Kidney (tissue), 14 donors: ENCODE results near the gene ZNF462. TPM values are rescaled to one million over a fixed set of nuclear protein-coding genes. Genes with fewer than 3 reads are reported as not detected.

Experiments
- DNase-seq, 5 donors: peaks; one replicate each; pipeline ENCODE4 v3.0.0-alpha.2; 2013 to 2020
- FAIRE-seq: peaks from 2 replicates; lab custom pipeline; 2012; peaks lifted over from hg19 to GRCh38; lab: Jason Lieb, UNC
- H3K27ac ChIP-seq, 2 donors: one replicate each; pipeline ENCODE4 v1.7.0; 2013; ENCODE audit warnings: low read depth in 2 of 2, low read length in 2 of 2, inconsistent platforms in 1 of 2
- H3K27me3 ChIP-seq: one replicate; pipeline ENCODE4 v1.7.1; 2013; ENCODE audit warnings: low read length, inconsistent platforms; ENCODE audit not compliant: control insufficient read depth, insufficient read depth
- H3K36me3 ChIP-seq, 3 donors: one replicate each; pipeline versions ENCODE4 v1.7.0 to v1.7.1; 2013; ENCODE audit warnings: low read length in 3 of 3, control low read depth in 1 of 3, inconsistent platforms in 1 of 3; ENCODE audit not compliant: insufficient read depth in 3 of 3, control insufficient read depth in 2 of 3
- H3K4me1 ChIP-seq, 3 donors: one replicate each; pipeline versions ENCODE4 v1.7.0 to v1.7.1; 2013; ENCODE audit warnings: low read length in 3 of 3, inconsistent platforms in 1 of 3, low read depth in 1 of 3; ENCODE audit not compliant: control insufficient read depth in 2 of 3, insufficient read depth in 2 of 3
- H3K4me3 ChIP-seq, 3 donors: one replicate each; pipeline versions ENCODE4 v1.7.0 to v1.8.1; 2013; ENCODE audit warnings: low read length in 3 of 3, control low read depth in 1 of 3, inconsistent platforms in 1 of 3
- H3K9ac ChIP-seq, 3 donors: one replicate each; pipeline versions ENCODE4 v1.7.0 to v1.7.1; 2013; ENCODE audit warnings: low read length in 3 of 3, control low read depth in 1 of 3, inconsistent platforms in 1 of 3
- H3K9me3 ChIP-seq, 3 donors: one replicate each; pipeline versions ENCODE4 v1.7.0 to v1.7.1; 2013; ENCODE audit warnings: low read length in 3 of 3, control low read depth in 1 of 3, inconsistent platforms in 1 of 3; ENCODE audit not compliant: control insufficient read depth in 2 of 3, insufficient read depth in 1 of 3
- intact Hi-C: fragments of 100-400 bp; cut with DNase I; formaldehyde crosslinking; loops from one replicate; pipeline ENCODE4 v1.11.1; 2022
- polyA plus RNA-seq: library from polyadenylated mRNA; stranded (reverse); fragments of 350-450 nt; fragmentation: Illumina TruSeq; extraction: RNeasy Lipid Tissue Mini Kit (QIAGEN cat#74804); gene quantifications from one replicate; pipeline ENCODE4 v1.2.3, GENCODE V29; 2014; ENCODE audit warnings: low read depth, low replicate concordance; ENCODE audit not compliant: insufficient read depth
- total RNA-seq: library from RNA; stranded (reverse); fragmentation: NEBNext Ultra II Directional; extraction: Animal tissue kit (Norgen Biotek cat#: 25700); gene quantifications from one replicate; pipeline ENCODE4 v1.2.1, GENCODE V29; 2021
- TF ChIP-seq, protein P1 (sequence below): IDR thresholded peaks from 3 replicates; pipeline ENCODE4 v1.5.1; 2012; ENCODE audit warnings: mild to moderate bottlenecking, moderate library complexity, borderline replicate concordance; ENCODE audit not compliant: insufficient read depth; ENCODE audit errors: extremely low read depth
- donor health status: control.
- donor health status: control.
- donor health status: control.
- donor health status: control.
- donor health status: control.
- donor health status: DM: yes; HTN: yes; CAD: no.
- donor health status: Normal renal cell carcinoma (clear cell type).

Gene ZNF462
- total and polyA plus RNA-seq, 2 donors from 2014 or later, result 1.8 to 47.0 TPM

DNA sequence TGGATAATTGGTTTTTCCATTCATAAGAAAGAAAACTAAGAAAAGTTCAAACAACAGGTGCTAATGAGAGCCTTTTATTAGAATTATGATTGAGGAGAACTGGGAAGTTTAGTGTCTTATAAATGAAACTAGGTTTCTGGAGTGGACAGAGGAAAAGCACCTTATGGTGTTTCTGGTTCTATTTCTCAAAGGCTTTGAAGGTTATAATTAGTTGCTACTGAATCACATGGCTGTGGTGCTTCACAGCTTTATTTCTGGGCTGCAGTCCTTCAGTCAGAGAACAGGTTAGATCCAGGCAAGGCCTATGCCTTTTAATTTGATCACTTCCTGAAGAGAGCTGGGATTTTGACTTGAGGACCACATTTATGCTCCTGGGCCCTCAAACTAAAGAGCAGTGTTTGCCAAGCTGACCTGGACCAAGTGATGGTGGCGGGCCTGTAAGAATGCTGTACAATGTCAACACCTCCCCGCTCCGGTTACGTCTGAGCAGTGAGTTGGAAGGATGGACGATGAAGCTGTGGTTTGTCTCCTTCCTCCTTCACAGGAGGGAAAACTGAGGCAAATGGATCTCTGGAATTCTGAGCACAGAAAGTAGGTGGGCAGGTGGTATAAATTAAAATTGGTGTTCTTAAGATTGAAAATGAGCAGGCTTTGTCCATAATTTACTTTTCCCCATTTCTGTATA lies 56.0 kb downstream of the ZNF462 start:
- H3K27me3 ChIP-seq, result no peaks in the 10 kb centered on the region
- TF ChIP-seq, protein P1, sequence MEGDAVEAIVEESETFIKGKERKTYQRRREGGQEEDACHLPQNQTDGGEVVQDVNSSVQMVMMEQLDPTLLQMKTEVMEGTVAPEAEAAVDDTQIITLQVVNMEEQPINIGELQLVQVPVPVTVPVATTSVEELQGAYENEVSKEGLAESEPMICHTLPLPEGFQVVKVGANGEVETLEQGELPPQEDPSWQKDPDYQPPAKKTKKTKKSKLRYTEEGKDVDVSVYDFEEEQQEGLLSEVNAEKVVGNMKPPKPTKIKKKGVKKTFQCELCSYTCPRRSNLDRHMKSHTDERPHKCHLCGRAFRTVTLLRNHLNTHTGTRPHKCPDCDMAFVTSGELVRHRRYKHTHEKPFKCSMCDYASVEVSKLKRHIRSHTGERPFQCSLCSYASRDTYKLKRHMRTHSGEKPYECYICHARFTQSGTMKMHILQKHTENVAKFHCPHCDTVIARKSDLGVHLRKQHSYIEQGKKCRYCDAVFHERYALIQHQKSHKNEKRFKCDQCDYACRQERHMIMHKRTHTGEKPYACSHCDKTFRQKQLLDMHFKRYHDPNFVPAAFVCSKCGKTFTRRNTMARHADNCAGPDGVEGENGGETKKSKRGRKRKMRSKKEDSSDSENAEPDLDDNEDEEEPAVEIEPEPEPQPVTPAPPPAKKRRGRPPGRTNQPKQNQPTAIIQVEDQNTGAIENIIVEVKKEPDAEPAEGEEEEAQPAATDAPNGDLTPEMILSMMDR, result no peak
- H3K27ac ChIP-seq, result no peak overlapping the region
- DNase-seq (no peak), FAIRE-seq (no peak)
- peaks cover 4 to 50% (median 16%) of the 10 kb centered on the region in 3 donors for H3K4me1 ChIP-seq
- peaks cover 0 to 4% (median under 1%) of the 10 kb centered on the region in 3 donors for H3K36me3 ChIP-seq
- no peaks in the 10 kb centered on the region for H3K9me3 ChIP-seq
- H3K4me3 ChIP-seq, result no peak overlapping the region
- H3K9ac ChIP-seq, result no peak overlapping the region
- intact Hi-C loops, result no loop called here

DNA sequence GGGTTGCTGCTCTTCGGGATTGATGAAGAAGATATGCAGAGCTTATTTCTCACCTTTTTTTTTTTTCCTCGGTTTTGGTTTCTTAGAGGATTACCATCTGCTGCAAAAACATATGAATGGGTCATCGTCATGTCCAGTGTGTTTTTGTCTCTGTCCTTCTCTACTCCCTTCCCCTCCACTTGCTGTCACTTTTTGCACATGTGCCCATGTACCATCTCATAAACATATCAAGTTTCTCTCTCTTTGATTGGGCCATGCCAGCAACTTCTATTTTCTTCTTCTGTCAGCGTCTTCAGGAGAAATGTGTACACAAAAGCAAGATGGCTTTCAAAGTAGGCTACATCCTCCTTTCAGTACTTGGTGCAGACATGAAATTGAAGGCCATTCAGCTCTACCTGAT lies 57.1 kb downstream of the ZNF462 start:
- Histone ChIP-seq H3K9me3 (no peaks in the 10 kb centered on the region), H3K4me3 (no peak overlapping the region), H3K4me1 (peaks cover 4 to 50% (median 16%) of the 10 kb centered on the region in 3 donors), H3K27me3 (no peaks in the 10 kb centered on the region), H3K36me3 (peaks cover 6 to 15% (median 6%) of the 10 kb centered on the region in 3 donors), H3K27ac (peak overlapping the region; percentile 7 to 86), H3K9ac (no peak overlapping the region)
- DNase-seq (no peak), FAIRE-seq (no peak)
- TF ChIP-seq, protein P1, result no peak
- intact Hi-C loops, result no loop called here

DNA sequence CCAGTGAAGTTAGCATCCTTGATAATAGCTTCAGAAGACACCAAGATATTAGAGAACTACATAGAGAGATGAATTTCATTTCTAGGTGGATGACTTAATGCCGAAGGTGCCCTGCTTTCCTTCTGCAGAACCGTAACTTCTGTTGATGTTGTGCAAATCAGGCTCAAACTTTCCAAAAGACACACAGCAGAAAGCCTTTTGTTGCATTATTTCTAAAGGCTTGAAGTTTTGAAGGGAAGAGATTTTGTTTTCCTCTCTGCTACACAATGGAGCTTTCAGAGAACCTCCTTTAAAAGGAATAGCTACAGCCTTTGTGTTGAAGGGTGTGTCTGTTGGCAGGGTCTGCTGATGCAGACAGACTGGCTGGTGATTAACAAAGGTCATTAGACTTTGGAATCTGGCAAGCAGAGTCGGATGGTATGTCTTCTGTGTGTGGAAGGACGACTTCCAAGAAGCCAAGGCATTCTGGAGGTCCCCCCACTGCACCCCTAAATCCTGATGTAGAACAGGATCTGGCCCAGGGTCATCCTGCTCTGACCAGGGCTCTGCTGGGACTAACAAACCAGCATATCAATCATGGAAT lies 57.8 kb downstream of the ZNF462 start:
- FAIRE-seq (no peak), DNase-seq (peak in 3 of 5 donors; percentile 38 to 71 (median 46))
- peaks cover 6 to 21% (median 12%) of the 10 kb centered on the region in 3 donors for H3K36me3 ChIP-seq
- TF ChIP-seq, protein P1, result no peak
- peak overlapping the region in 2 of 3 donors; percentile 26 to 30 for H3K4me3 ChIP-seq
- H3K4me1 ChIP-seq, result peaks cover 4 to 47% (median 16%) of the 10 kb centered on the region in 3 donors
- no peaks in the 10 kb centered on the region for H3K9me3 ChIP-seq
- H3K27me3 ChIP-seq, result no peaks in the 10 kb centered on the region
- intact Hi-C loops, result no loop called here
- peak overlapping the region; percentile 66 to 86 for H3K27ac ChIP-seq
- peak overlapping the region in 1 of 3 donors; percentile 8 for H3K9ac ChIP-seq
